Measurements from ENCODE around the gene ERN1.

ERN1 gene

GRCh38 chr17:64107500-64108236 is 22.3 kb downstream of the ERN1 start:
- DNase-seq: no peak

- DNase-seq: no peak
Measured at GRCh38 chr17:64106918-64107317, 23.0 kb downstream of the ERN1 start.

GRCh38 chr17:64103391-64104364 is 26.3 kb downstream of the ERN1 start:
- DNase-seq: no peak

GRCh38 chr17:64102627-64103390 is 27.1 kb downstream of the ERN1 start:
- DNase-seq: no peak

- DNase-seq: no peak
Measured at GRCh38 chr17:64099543-64099942, 30.4 kb downstream of the ERN1 start.

- no peak for DNase-seq
Measured at GRCh38 chr17:64097196-64097936, 32.6 kb downstream of the ERN1 start.

- DNase-seq: no peak
Measured at GRCh38 chr17:64096037-64096436, 33.9 kb downstream of the ERN1 start.

GRCh38 chr17:64095144-64095882 is 34.6 kb downstream of the ERN1 start:
- DNase-seq: no peak

DNA sequence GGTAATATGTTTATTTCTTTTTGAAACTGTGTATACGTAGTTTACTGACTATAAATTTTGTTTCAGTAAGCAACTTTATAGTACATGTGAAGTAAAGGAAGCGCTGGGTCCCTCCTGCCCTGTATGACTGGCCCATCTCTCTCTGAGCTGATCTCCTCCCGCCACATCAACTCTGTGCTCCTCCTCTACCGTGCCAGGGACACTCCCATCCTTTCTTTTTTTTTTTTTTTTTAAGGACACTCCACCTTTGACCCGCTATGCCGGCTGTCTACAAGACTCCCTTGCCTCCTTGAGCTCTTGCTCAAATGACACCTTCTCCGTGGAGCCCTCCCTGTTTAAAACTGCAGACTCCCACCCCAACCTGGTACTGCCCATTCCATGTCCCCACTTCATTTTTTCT is 35.5 kb downstream of the ERN1 start:
- DNase-seq: no peak

- no peak for DNase-seq
Measured at GRCh38 chr17:64092952-64093451, 36.9 kb downstream of the ERN1 start.

DNA sequence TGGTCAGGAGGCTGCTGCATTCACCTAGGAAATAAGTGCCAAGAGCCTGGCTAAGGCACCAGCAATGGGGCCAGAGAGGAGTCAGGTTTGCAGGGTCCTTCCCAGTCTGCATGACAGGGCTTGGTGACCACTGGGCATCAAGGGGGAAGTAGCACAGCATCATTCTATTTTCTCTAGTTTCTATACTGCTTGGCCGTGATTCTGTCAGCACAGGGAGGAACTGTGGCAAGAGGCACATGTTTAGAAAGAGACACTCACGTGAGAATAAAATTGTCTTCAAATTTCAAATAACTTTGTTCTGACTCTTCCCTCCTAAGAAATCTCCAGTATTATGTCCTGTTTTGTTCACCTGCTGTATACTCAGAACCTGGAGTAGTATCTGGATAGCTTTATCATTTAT is 37.8 kb downstream of the ERN1 start:
- no peak for DNase-seq

DNA sequence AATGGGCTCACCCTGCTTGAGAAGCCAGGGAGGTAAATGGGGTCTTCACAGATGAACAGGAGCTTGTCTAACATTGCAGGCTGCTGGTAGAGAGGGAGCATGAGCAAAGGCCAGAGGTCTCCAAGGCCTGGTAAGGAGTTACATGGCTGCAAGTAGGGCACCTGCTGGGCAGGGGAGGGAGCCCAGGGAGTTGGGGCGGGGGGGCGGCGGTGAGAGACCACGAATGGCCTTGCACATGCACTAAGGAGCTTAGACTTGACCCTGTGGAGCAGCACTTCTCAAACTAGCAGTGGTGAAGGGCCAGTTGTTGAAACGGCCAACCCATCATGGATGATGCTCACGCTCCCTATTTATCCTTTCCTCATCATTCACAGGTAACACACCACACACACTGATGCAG is 38.4 kb downstream of the ERN1 start:
- no peak for DNase-seq

DNA sequence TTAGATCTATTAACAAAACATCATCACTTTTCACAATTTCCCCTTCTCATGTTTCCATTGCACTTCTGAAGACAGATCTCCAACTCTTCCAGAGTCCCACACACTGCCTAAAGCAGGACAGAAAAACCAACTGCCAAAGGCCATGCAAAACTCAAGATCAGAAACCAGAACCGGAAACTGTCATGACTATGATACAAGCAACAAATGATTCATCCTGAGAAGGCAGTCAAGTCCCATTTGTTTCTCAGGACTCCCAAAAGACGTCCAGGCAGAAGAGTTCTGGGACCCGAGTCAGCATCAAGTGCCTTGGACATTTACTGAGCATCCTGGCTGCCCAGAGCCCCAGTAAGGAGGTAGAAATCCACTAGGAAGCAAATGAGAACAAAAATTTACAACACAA is 38.8 kb downstream of the ERN1 start:
- no peak for DNase-seq

GRCh38 chr17:64090144-64090543 is 39.8 kb downstream of the ERN1 start:
- no peak for DNase-seq

DNA sequence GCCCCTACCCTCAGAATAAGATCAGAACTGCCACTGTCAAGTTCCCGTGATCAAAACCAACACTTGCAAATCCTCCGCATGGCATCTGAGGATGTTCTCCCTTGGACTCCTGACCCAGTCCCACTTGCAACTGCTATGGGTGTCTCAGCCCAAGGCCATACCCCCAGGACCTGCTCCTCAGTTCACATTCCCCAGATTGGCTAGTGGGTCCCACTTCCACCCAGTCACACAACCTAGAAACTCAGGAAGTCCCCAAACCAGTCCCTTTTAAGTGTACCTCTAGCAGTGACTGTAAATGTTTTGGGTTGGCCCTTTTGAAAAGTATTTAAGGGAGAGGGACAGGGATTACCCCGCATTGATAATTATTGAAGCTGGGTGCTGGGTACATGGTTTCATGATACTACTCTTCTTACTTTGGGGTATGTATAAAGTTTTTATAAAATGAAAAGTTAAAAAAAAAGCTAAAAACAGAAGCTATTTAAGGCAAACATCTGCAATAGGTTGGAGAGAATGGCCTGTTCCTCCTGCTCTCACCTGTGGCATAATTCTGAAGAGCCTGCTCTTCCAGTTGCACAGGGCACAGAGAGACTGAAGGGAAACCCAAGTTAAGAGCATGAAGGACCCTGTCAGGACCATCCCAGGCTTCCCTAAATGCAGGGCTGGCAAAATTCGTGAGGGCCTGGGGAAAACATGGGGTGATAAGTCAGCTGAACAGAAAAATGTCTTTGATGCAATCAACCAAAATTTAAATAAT is 42.5 kb downstream of the ERN1 start:
- no peak for DNase-seq

GRCh38 chr17:64085650-64086005 is 44.3 kb downstream of the ERN1 start:
- DNase-seq: no peak

DNA sequence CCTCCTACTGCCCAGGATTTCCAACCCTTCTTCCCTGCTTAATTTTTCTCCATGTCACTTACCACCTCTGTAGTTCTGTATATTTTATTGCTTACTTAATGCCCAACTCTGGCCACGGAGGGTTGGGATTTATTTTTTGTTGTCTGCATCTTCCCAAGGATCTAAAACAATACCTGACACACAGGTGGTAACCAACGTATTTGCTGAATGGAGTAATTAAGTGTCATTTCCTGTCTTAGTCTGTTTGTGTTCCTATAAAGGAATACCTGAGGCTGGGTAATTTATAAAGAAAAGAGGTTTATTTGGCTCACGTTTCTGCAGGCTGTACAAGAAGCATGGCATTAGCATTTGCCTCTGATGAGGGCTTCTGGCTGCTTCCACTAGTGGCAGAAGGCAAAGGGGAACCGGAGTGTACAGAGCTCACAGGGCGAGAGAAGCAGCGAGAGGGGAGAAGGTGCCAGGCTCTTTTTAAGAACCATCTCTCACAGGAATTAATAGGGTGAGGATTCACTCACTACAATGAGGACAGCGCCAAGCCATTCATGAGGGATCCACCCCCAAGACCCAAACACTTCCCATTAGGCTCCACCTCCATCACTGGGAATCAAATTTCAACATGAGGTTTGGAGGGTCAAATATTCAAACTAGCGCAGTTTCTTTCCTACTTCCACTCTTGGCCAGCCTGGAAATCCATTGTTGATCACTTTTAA is 44.8 kb downstream of the ERN1 start:
- DNase-seq: no peak

GRCh38 chr17:64084086-64084939 is 45.6 kb downstream of the ERN1 start:
- no peak for DNase-seq

GRCh38 chr17:64083563-64084085 is 46.3 kb downstream of the ERN1 start:
- DNase-seq: no peak
